Neural cell (in vitro differentiated cells): ENCODE measurements around the gene SLBP. TPM values are rescaled to one million over a fixed set of nuclear protein-coding genes. Genes with fewer than 3 reads are reported as not detected.

Source experiments
- H2AFZ ChIP-seq: fragments of 200-600, 300-800 bp; sonication (generic), shearing (Covaris generic); 2 replicates; pipeline ENCODE4 v1.6.0; 2014; ENCODE audit warnings: low read depth, mild to moderate bottlenecking, antibody characterized with exemption, low read length, moderate library complexity
- H3F3A ChIP-seq: fragments of 200-600 bp; shearing (Covaris generic); 2 replicates; pipeline ENCODE4 v1.6.1; 2016; ENCODE audit warnings: mild to moderate bottlenecking, moderate library complexity, mixed read lengths, antibody characterized with exemption, low read length; ENCODE audit not compliant: insufficient read depth, poor library complexity, severe bottlenecking
- H3K27ac ChIP-seq: fragments of 200-600, 300-800 bp; sonication (generic), shearing (Covaris generic); 2 replicates; pipeline ENCODE4 v1.5.1; 2014; ENCODE audit warnings: mild to moderate bottlenecking, low read length, moderate library complexity
- H3K27me3 ChIP-seq: fragments of 300-800, 200-600 bp; sonication (generic), shearing (Covaris generic); 2 replicates; pipeline ENCODE4 v1.6.0; 2014; ENCODE audit warnings: mild to moderate bottlenecking, low read depth, low read length, moderate library complexity; ENCODE audit not compliant: insufficient read depth
- H3K36me3 ChIP-seq: fragments of 300-800, 200-600 bp; sonication (generic), shearing (Covaris generic); 2 replicates; pipeline ENCODE4 v1.5.1; 2014; ENCODE audit warnings: mild to moderate bottlenecking, antibody characterized with exemption, low read length, moderate library complexity; ENCODE audit not compliant: insufficient read depth
- H3K4me2 ChIP-seq: fragments of 300-800, 200-600 bp; sonication (generic), shearing (Covaris generic); 2 replicates; pipeline ENCODE4 v1.6.0; 2014; ENCODE audit warnings: mild to moderate bottlenecking, low read length
- H3K4me3 ChIP-seq: fragments of 300-800, 200-600 bp; sonication (generic), shearing (Covaris generic); 2 replicates; pipeline ENCODE4 v1.5.1; 2014; ENCODE audit warnings: mild to moderate bottlenecking, low read length, moderate library complexity
- H3K79me2 ChIP-seq: fragments of 200-600 bp; shearing (Covaris generic); replicated peaks from 2 replicates; pipeline ENCODE4 v1.6.0; 2014; ENCODE audit warnings: mild to moderate bottlenecking, low read length, moderate library complexity; ENCODE audit not compliant: insufficient read depth
- H3K9ac ChIP-seq: fragments of 300-800, 200-600 bp; sonication (generic), shearing (Covaris generic); 2 replicates; pipeline ENCODE4 v1.6.1; 2016; ENCODE audit warnings: mild to moderate bottlenecking, low read length, mixed read lengths
- H3K9me2 ChIP-seq: fragments of 200-600 bp; shearing (Covaris generic); 2 replicates; pipeline ENCODE4 v1.6.1; 2016; ENCODE audit warnings: mild to moderate bottlenecking, low read length, mixed read lengths; ENCODE audit not compliant: insufficient read depth
- H3K9me3 ChIP-seq: fragments of 200-600, 300-800 bp; sonication (generic), shearing (Covaris generic); 2 replicates; pipeline ENCODE4 v1.6.1; 2016; ENCODE audit warnings: mild to moderate bottlenecking, mixed run types, low read length, moderate library complexity, mixed read lengths
- H4K20me1 ChIP-seq: fragments of 200-600 bp; shearing (Covaris generic); 2 replicates; pipeline ENCODE4 v1.6.1; 2016; ENCODE audit warnings: mild to moderate bottlenecking, mixed run types; ENCODE audit not compliant: insufficient read depth
- CTCF ChIP-seq: fragments of 450-650 bp; IDR thresholded peaks from 2 replicates; pipeline ENCODE4 v1.5.1; 2014; ENCODE audit warnings: antibody characterized with exemption, mild to moderate bottlenecking, moderate library complexity; ENCODE audit not compliant: poor library complexity, severe bottlenecking
- EP300 ChIP-seq: fragments of 450-650 bp; conservative IDR thresholded peaks from 2 replicates; pipeline ENCODE4 v1.6.1; 2014; ENCODE audit warnings: antibody characterized with exemption, mild to moderate bottlenecking, moderate library complexity; ENCODE audit not compliant: poor library complexity, severe bottlenecking
- EZH2 ChIP-seq: fragments of 200-600, 300-800 bp; shearing (Covaris generic), sonication (generic); IDR thresholded peaks from 2 replicates; pipeline ENCODE4 v1.6.1; 2014; ENCODE audit warnings: antibody characterized with exemption, low read length, borderline replicate concordance, mild to moderate bottlenecking; ENCODE audit not compliant: insufficient read depth, poor library complexity, severe bottlenecking
- MXI1 ChIP-seq: fragments of 450-650 bp; conservative IDR thresholded peaks from 2 replicates; pipeline ENCODE4 v1.6.1; 2014; ENCODE audit warnings: antibody characterized with exemption, mild to moderate bottlenecking; ENCODE audit not compliant: poor library complexity, severe bottlenecking
- POLR2AphosphoS5 ChIP-seq: IDR thresholded peaks from 2 replicates; pipeline ENCODE4 v1.6.1; 2012
- RAD21 ChIP-seq: fragments of 450-650 bp; conservative IDR thresholded peaks from 2 replicates; pipeline ENCODE4 v1.6.1; 2014; ENCODE audit warnings: antibody characterized with exemption, mild to moderate bottlenecking, moderate library complexity
- SMC3 ChIP-seq: fragments of 450-650 bp; conservative IDR thresholded peaks from 2 replicates; pipeline ENCODE4 v1.6.1; 2014; ENCODE audit warnings: antibody characterized with exemption, mild to moderate bottlenecking, moderate library complexity; ENCODE audit not compliant: poor library complexity
- TAF1 ChIP-seq: IDR thresholded peaks from 2 replicates; pipeline ENCODE4 v1.6.1; 2012; ENCODE audit warnings: low read depth
- polyA plus RNA-seq: library from polyadenylated mRNA; depleted of rRNA; stranded (reverse); fragments of >200 nt; gene quantifications from 2 replicates; pipeline ENCODE4 v1.2.3, GENCODE V29; 2014
- TF ChIP-seq, protein P1 (sequence below): IDR thresholded peaks from 2 replicates; pipeline ENCODE4 v1.6.1; 2012; ENCODE audit warnings: borderline replicate concordance

The SLBP gene
- polyA plus RNA-seq, 1 donor from 2014 or later, result 111 TPM

DNA sequence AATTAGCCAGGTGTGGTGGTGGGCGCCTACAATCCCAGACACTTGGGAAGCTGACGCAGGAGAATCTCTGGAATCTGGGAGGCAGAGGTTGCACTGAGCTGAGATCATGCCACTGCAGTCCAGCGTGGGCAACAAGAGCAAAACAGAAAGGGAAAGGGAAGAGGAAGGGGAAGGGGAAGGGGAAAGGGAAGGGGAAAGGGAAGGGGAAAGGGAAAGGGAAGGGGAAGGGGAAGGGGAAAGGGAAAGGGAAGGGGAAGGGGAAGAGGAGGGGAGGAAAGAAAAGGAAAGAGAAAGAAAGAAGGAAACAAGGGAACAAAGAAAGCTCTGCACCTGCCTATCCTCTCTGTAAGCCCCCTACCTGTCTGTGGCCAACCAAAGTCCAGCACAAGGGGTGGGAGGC is 63.2 kb downstream of the SLBP start:
- no peak overlapping the region for H3K4me3 ChIP-seq
- no peak overlapping the region for H3K4me2 ChIP-seq

DNA sequence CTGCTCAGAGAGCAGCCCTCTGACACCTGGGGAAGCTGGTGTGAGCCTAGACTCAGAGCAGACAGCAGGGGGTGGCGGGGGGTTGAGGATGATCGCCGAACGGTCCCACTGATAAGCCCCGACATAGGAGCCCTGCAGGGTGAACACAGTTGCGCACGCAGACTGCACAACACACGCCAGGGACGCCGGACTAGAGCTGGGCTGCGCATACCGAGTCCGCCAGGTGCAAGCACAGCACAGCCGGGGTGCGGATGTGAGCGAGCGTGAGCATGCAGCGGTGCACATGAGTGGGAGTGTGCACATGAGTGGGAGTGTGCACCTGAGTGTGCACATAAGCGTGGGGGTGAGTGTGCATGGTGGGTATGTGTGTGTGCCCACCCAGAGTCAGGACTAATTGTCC is 64.7 kb downstream of the SLBP start:
- Histone ChIP-seq H3K4me2 (no peak overlapping the region), H3K79me2 (no peaks in the 10 kb centered on the region), H2AFZ (no peak overlapping the region), H4K20me1 (no peaks in the 10 kb centered on the region), H3K9ac (no peak overlapping the region), H3K36me3 (no peaks in the 10 kb centered on the region), H3K9me3 (no peaks in the 10 kb centered on the region), H3K9me2 (no peaks in the 10 kb centered on the region), H3K27ac (no peak overlapping the region), H3K27me3 (no peaks in the 10 kb centered on the region), H3F3A (no peaks in the 10 kb centered on the region), H3K4me3 (no peak overlapping the region)
- TF ChIP-seq TAF1, result no peak
- no peak for TF ChIP-seq RAD21
- TF ChIP-seq POLR2AphosphoS5, result no peak
- TF ChIP-seq EP300, result no peak
- TF ChIP-seq SMC3, result no peak
- TF ChIP-seq, protein P1, sequence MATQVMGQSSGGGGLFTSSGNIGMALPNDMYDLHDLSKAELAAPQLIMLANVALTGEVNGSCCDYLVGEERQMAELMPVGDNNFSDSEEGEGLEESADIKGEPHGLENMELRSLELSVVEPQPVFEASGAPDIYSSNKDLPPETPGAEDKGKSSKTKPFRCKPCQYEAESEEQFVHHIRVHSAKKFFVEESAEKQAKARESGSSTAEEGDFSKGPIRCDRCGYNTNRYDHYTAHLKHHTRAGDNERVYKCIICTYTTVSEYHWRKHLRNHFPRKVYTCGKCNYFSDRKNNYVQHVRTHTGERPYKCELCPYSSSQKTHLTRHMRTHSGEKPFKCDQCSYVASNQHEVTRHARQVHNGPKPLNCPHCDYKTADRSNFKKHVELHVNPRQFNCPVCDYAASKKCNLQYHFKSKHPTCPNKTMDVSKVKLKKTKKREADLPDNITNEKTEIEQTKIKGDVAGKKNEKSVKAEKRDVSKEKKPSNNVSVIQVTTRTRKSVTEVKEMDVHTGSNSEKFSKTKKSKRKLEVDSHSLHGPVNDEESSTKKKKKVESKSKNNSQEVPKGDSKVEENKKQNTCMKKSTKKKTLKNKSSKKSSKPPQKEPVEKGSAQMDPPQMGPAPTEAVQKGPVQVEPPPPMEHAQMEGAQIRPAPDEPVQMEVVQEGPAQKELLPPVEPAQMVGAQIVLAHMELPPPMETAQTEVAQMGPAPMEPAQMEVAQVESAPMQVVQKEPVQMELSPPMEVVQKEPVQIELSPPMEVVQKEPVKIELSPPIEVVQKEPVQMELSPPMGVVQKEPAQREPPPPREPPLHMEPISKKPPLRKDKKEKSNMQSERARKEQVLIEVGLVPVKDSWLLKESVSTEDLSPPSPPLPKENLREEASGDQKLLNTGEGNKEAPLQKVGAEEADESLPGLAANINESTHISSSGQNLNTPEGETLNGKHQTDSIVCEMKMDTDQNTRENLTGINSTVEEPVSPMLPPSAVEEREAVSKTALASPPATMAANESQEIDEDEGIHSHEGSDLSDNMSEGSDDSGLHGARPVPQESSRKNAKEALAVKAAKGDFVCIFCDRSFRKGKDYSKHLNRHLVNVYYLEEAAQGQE, result no peak
- TF ChIP-seq CTCF, result no peak
- TF ChIP-seq EZH2, result no peak
- no peak for TF ChIP-seq MXI1

More for the DNA sequence above, 63.2 kb downstream of the SLBP start:
- H3F3A ChIP-seq, result no peaks in the 10 kb centered on the region
- H4K20me1 ChIP-seq, result no peaks in the 10 kb centered on the region
- H3K27ac ChIP-seq, result no peak overlapping the region
- TF ChIP-seq TAF1 (no peak), POLR2AphosphoS5 (no peak), EP300 (no peak), MXI1 (no peak), CTCF (no peak), EZH2 (no peak), RAD21 (no peak), SMC3 (no peak)
- TF ChIP-seq, protein P1, result no peak
- H3K9me3 ChIP-seq, result no peaks in the 10 kb centered on the region
- no peak overlapping the region for H3K9ac ChIP-seq
- H3K79me2 ChIP-seq, result no peaks in the 10 kb centered on the region
- H3K36me3 ChIP-seq, result no peaks in the 10 kb centered on the region
- H3K9me2 ChIP-seq, result no peaks in the 10 kb centered on the region
- no peak overlapping the region for H2AFZ ChIP-seq
- H3K27me3 ChIP-seq, result no peaks in the 10 kb centered on the region
